Sigmoid colon (tissue), 7 donors: ENCODE results near the gene POU1F1. TPM values are rescaled to one million over a fixed set of nuclear protein-coding genes. Genes with fewer than 3 reads are reported as not detected.

Source experiments
- DNase-seq: peaks from one replicate; pipeline ENCODE4 v3.0.0-alpha.2; 2019
- H3K27ac ChIP-seq, 4 donors: fragments of 200-600 bp; sonication (generic); one replicate each; pipeline ENCODE4 v1.5.1; 2016 to 2019; ENCODE audit warnings: mild to moderate bottlenecking in 1 of 4
- H3K27me3 ChIP-seq, 3 donors: fragments of 200-600 bp; sonication (generic); one replicate each; pipeline ENCODE4 v1.5.1; 2019; ENCODE audit warnings: mild to moderate bottlenecking in 1 of 3
- H3K36me3 ChIP-seq, 4 donors: fragments of 200-600 bp; sonication (generic); one replicate each; pipeline ENCODE4 v1.5.1; 2016 to 2019
- H3K4me1 ChIP-seq, 4 donors: fragments of 200-600 bp; sonication (generic); one replicate each; pipeline ENCODE4 v1.5.1; 2017 to 2019
- H3K4me3 ChIP-seq, 4 donors: fragments of 200-600 bp; sonication (generic); one replicate each; pipeline ENCODE4 v1.5.1; 2017 to 2019; ENCODE audit warnings: mild to moderate bottlenecking in 2 of 4, moderate library complexity in 1 of 4
- H3K9me3 ChIP-seq, 4 donors: fragments of 200-600 bp in 3 of 4; sonication (generic) in 3 of 4; one replicate each; pipeline versions ENCODE4 v1.5.1 to v1.6.1; 2013 to 2019
- EP300 ChIP-seq, 4 donors: sonication (generic); formaldehyde crosslinking; IDR thresholded peaks; one replicate each; pipeline ENCODE4 v1.6.1; 2017; ENCODE audit warnings: antibody characterized with exemption in 4 of 4
- POLR2A ChIP-seq, 2 donors: fragments of 450-650 bp; IDR thresholded peaks; one replicate each; pipeline ENCODE4 v1.6.1; 2016; ENCODE audit warnings: antibody characterized with exemption in 2 of 2, mild to moderate bottlenecking in 2 of 2, moderate library complexity in 2 of 2
- POLR2AphosphoS5 ChIP-seq, 4 donors: sonication (generic); formaldehyde crosslinking; IDR thresholded peaks; one replicate each; pipeline ENCODE4 v1.6.1; 2017; ENCODE audit warnings: antibody characterized with exemption in 4 of 4
- WGBS, 2 donors: extraction: QIAGEN DNeasy Blood & Tissue Kit; methylation state at CpG; one replicate each; pipeline ENCODE4 v1.1.7; 2013; 5-methylcytosine and 5-hydroxymethylcytosine counted together
- intact Hi-C: fragments of 100-400 bp; cut with DNase I; formaldehyde crosslinking; loops from one replicate; pipeline ENCODE4 v1.15.1; 2023
- polyA plus RNA-seq, 3 donors: library from polyadenylated mRNA; stranded (reverse); fragments of 200-250 nt; gene quantifications; one replicate each; pipeline ENCODE4 v1.2.3, GENCODE V29; 2013
- total RNA-seq, 4 donors: library from RNA; depleted of rRNA; stranded (reverse); fragments of >200 nt; gene quantifications; one replicate each; pipeline ENCODE4 v1.1.0, GENCODE V29; 2016
- TF ChIP-seq, protein P1 (sequence below), 4 experiments: fragments of 450-650 bp in 3 of 4; fragments of 200-600 bp in 1 of 4; IDR thresholded peaks; one replicate each; pipeline ENCODE4 v1.5.1; 2016 to 2019; ENCODE audit warnings: antibody characterized with exemption in 4 of 4, mild to moderate bottlenecking in 3 of 4, moderate library complexity in 2 of 4
- donor health status: healthy with polysubstance abuse.
- donor health status: Bipolar disorder and iron deficiency.
- donor health status: healthy.

POU1F1 gene
- total and polyA plus RNA-seq, 7 donors, result not detected

DNA sequence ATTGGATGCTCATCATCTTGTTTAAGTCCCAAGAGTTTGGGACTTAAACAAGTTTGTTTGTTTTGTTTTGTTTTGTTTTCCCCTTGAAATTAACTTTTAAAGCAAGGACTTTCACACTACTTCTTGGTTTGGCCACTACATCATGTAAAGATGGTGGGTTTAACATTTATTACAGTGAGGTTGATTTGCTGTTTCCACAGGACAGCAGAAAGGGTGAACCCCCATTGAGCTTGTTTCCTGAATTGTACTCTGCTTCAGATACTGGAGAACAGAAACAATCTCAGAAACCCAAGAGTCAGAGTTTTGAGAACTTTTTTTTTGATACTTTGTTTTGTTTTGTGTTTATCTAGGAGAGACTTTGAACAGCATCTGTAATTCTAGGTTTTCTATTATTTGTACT is 6.7 kb downstream of the POU1F1 start:
- DNase-seq, result no peak
- no peak for TF ChIP-seq EP300 (IDR thresholded peaks at IDR 0.05)
- no peak for TF ChIP-seq POLR2A (IDR thresholded peaks at IDR 0.05)
- TF ChIP-seq, protein P1, sequence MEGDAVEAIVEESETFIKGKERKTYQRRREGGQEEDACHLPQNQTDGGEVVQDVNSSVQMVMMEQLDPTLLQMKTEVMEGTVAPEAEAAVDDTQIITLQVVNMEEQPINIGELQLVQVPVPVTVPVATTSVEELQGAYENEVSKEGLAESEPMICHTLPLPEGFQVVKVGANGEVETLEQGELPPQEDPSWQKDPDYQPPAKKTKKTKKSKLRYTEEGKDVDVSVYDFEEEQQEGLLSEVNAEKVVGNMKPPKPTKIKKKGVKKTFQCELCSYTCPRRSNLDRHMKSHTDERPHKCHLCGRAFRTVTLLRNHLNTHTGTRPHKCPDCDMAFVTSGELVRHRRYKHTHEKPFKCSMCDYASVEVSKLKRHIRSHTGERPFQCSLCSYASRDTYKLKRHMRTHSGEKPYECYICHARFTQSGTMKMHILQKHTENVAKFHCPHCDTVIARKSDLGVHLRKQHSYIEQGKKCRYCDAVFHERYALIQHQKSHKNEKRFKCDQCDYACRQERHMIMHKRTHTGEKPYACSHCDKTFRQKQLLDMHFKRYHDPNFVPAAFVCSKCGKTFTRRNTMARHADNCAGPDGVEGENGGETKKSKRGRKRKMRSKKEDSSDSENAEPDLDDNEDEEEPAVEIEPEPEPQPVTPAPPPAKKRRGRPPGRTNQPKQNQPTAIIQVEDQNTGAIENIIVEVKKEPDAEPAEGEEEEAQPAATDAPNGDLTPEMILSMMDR (IDR thresholded peaks at IDR 0.05), result no peak
- TF ChIP-seq POLR2AphosphoS5 (IDR thresholded peaks at IDR 0.05), result no peak
- Histone ChIP-seq H3K27ac (no peak overlapping the region), H3K4me1 (no peaks in the 10 kb centered on the region), H3K27me3 (no peaks in the 10 kb centered on the region), H3K4me3 (no peak overlapping the region), H3K9me3 (no peaks in the 10 kb centered on the region), H3K36me3 (no peaks in the 10 kb centered on the region)
- intact Hi-C loops, result no loop called here

DNA sequence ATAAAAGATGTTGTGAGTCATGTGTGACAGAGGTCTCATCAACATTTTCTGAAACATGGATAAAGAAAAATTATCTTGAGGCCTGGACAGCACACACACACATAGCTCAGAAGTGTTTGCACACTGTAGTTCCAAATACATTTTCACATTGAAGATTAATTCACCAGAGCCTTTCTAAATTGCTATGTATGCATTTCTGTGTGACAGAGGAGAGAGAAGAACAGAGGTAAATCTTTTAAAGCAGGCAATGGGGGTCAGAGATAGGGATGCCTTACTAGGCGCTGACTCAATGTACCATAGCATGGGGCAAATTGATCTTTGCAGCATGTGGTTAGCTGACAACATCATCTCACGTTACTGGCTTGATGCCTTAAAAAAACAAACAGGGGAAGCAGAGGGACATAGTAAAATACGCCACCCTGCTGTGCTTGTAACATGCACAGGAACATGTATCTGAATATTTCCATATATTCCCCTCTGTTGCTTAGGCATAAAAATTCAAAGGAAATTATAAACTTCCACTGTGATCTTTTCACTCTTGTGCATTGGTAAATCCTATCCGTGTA is 7.7 kb downstream of the POU1F1 start:
- Histone ChIP-seq H3K4me1 (no peaks in the 10 kb centered on the region), H3K27ac (no peak overlapping the region), H3K4me3 (no peak overlapping the region), H3K27me3 (no peaks in the 10 kb centered on the region), H3K9me3 (no peaks in the 10 kb centered on the region), H3K36me3 (no peaks in the 10 kb centered on the region)
- 84 to 85% methylated on average over 4 of the region's 4 CpGs for WGBS, 2 donors
- intact Hi-C loops, result no loop called here
- TF ChIP-seq POLR2A (IDR thresholded peaks at IDR 0.05) (no peak), EP300 (IDR thresholded peaks at IDR 0.05) (no peak), POLR2AphosphoS5 (IDR thresholded peaks at IDR 0.05) (no peak)
- TF ChIP-seq, protein P1 (IDR thresholded peaks at IDR 0.05), result no peak
- DNase-seq, result no peak

DNA sequence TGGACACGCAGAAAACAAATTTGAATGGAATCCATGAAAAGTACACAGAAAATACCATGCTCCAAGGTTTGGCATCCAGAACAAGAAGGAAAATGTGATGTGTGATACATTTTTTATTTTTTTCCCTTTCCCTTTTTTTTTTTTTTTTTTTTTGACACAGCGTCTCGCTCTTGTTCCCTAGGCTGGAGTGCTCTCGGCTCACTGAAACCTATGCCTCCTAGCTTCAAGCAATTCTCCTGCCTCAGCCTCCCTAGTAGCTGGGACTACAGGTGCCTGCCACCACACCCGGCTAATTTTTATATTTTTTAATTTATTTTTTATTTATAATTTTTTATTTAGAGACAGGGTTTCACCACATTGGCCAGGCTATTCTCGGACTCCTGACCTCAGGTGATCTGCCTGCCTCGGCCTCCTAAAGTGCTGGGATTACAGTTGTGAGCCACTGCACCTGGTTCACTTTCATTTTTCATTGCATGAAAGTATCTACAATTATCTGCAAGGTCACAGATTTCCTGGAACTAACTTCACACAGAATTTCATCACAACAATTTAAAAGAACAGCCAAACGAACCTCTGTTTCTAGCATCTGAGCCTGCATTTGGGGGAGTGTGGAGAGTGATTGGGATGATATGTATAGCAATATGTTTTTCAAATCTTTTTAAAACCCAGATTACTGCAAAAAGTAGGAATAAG is 8.3 kb downstream of the POU1F1 start:
- Histone ChIP-seq H3K27ac (no peak overlapping the region), H3K27me3 (no peaks in the 10 kb centered on the region), H3K4me3 (no peak overlapping the region), H3K4me1 (no peaks in the 10 kb centered on the region), H3K36me3 (no peaks in the 10 kb centered on the region), H3K9me3 (no peaks in the 10 kb centered on the region)
- 80 to 83% methylated on average over 8 of the region's 8 CpGs for WGBS, 2 donors
- intact Hi-C loops, result no loop called here
- no peak for TF ChIP-seq EP300 (IDR thresholded peaks at IDR 0.05)
- TF ChIP-seq POLR2A (IDR thresholded peaks at IDR 0.05), result no peak
- no peak for TF ChIP-seq POLR2AphosphoS5 (IDR thresholded peaks at IDR 0.05)
- TF ChIP-seq, protein P1 (IDR thresholded peaks at IDR 0.05), result no peak
- no peak for DNase-seq

DNA sequence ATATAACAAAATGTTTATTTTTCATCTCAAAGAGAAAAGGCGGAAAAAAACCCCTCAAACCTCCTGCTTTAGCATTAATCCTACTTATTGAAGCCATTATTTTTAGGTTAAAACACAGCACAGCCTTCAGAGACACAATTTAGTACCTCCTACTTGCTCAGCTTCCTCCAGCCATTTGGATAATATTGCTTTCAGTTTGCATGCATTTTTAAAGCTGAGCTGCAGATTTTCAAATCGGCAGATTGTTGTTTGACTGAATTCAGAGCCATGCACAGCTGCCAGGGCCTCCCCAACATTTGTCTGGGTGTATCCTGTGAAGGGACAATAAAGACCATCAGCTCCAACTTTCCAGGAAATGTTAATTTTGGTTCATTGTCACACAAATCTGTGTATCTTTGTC is 14.5 kb downstream of the POU1F1 start:
- no peak for TF ChIP-seq POLR2A (IDR thresholded peaks at IDR 0.05)
- no peak for TF ChIP-seq EP300 (IDR thresholded peaks at IDR 0.05)
- TF ChIP-seq POLR2AphosphoS5 (IDR thresholded peaks at IDR 0.05), result no peak
- TF ChIP-seq, protein P1 (IDR thresholded peaks at IDR 0.05), result no peak
- intact Hi-C loops, result no loop called here
- H3K36me3 ChIP-seq, result no peaks in the 10 kb centered on the region
- H3K4me1 ChIP-seq, result no peaks in the 10 kb centered on the region
- H3K9me3 ChIP-seq, result no peaks in the 10 kb centered on the region
- no peak overlapping the region for H3K27ac ChIP-seq
- no peaks in the 10 kb centered on the region for H3K27me3 ChIP-seq
- 46 to 62% methylated on average over 2 of the region's 2 CpGs for WGBS, 2 donors
- no peak overlapping the region for H3K4me3 ChIP-seq
- no peak for DNase-seq

DNA sequence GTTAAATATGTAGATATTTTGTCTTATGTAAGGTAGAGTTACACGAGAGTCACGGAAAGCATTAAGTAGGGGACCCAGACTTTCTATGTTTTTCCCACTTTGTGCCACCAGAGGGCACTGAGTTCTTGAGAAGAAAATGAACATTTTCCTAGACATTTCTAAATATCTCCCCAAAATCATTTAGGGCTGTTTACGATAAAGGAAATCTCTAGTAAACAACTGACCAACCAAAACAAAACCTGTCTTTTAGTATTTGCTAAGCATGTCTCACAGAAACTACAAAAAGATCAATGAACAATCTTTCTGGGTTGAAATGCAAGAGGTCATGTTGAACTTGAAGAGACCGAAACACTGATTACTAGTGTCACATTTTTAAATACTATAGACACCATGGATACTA is 16.1 kb downstream of the POU1F1 start:
- Histone ChIP-seq H3K27ac (no peak overlapping the region), H3K9me3 (no peaks in the 10 kb centered on the region), H3K4me3 (no peak overlapping the region), H3K36me3 (no peaks in the 10 kb centered on the region), H3K27me3 (no peaks in the 10 kb centered on the region), H3K4me1 (no peaks in the 10 kb centered on the region)
- TF ChIP-seq EP300 (IDR thresholded peaks at IDR 0.05), result no peak
- TF ChIP-seq, protein P1 (IDR thresholded peaks at IDR 0.05), result peak in 1 of 4 experiments; percentile 58
- intact Hi-C loops, result no loop called here
- 36 to 40% methylated on average over 4 of the region's 4 CpGs for WGBS, 2 donors
- DNase-seq, result no peak
